HG03025 (cell line): ENCODE measurements around the gene FSTL3.

Experiments
- ATAC-seq: cut with Tn5 transposase; IDR thresholded peaks from one replicate; pipeline ENCODE4 v1.9.1; 2021; ENCODE audit warnings: mild to moderate bottlenecking, moderate library complexity; ENCODE audit not compliant: unreplicated experiment, low FRiP score

The FSTL3 gene

DNA sequence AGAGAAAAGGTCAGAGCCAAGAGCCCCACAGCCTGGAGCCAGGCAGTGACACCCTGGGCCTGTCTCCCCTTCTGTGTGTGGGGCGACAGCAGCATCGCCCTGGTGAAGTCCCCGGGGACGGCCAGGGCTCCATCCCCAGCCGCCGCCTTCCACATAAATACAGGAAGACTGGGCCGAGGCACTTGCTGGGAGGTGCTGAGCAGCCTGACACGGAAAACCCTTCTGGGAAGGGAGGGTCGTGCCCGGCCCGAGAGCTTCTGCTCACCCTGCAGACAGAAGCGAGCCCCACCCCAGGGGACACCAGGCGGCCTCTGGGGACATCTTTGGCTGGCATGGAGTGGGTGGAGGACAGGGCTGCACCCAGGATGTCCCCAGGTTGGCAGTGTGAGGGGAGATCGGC, 31.4 kb upstream of the FSTL3 start:
- ATAC-seq: no peak

DNA sequence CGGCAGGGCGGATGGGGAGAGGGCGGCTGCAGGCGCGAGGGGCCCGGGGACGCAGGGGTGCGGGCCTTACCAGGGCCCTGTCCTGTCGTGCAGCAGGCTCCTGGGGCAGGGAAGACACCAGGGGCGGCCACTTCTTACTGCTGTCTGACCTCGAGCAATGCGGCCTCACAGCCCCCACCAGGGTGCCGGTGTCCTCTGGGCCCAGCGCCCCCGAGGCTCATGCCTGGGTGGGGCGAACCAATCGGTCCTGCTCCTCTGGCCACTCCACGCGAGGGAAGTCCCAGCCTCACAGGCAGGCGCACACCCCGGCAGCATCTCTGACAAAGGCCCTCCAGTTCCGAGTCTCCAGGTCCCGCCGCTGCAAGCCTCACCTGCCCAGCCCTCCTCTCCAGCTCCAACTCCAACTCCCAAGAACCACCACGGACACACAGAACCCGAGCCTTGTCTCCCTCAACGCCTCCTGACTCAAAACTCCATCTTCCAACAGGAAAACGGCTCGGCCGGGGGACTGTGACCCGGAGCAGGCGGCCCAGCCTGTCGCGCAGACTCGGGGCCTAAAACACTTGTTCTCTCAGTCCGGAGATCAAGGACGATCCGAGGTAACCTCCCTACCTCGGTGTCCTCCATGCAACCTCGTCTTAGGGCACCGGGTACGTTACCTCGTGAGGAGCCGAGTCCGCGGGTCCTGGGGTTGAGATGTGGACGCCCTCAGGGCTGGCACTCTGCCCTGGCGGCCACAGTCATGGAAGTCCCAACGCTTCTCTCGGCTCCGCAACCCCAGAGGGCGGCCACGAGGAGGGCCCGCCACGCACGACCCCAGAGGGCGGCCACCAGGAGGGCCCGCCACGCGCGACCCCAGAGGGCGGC, 30.0 kb upstream of the FSTL3 start:
- no peak for ATAC-seq

DNA sequence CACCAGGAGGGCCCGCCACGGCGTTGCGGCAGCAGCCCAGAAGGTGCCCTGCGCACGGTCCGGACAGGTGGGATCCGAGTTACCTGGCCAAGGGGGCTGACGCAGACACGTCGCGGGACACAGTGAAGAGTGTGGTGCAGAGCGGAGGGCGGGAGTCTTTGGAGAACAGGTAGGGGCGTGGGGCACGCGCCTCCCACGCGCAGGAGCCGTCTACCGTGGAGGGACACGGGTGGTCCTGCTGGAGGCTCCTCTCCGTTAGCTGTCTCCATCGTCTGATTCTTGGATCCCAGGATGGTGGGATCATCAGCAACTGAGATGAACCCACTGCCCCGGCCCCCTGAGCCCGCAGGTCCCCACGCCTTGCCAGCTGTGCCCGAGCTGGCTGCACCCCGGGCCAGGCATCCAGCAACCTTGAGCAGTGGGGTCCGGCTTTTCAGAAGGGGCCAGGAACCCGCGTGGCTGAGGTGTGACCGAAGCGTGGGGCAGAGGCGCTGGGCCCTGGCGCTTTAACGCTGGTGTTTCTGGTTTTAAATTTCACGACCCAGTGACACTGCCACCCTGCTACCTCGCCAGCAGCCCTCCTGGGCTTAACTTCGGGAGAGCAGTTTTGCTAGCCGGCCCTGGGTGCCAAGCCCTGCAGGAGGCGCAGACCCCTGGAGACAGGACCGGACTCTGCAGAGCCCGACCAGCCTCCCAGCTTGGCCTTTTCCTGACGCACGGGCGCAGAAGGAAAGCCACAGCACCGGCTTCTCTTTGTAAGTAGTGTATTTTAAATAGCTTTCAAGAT, 29.2 kb upstream of the FSTL3 start:
- ATAC-seq: no peak

DNA sequence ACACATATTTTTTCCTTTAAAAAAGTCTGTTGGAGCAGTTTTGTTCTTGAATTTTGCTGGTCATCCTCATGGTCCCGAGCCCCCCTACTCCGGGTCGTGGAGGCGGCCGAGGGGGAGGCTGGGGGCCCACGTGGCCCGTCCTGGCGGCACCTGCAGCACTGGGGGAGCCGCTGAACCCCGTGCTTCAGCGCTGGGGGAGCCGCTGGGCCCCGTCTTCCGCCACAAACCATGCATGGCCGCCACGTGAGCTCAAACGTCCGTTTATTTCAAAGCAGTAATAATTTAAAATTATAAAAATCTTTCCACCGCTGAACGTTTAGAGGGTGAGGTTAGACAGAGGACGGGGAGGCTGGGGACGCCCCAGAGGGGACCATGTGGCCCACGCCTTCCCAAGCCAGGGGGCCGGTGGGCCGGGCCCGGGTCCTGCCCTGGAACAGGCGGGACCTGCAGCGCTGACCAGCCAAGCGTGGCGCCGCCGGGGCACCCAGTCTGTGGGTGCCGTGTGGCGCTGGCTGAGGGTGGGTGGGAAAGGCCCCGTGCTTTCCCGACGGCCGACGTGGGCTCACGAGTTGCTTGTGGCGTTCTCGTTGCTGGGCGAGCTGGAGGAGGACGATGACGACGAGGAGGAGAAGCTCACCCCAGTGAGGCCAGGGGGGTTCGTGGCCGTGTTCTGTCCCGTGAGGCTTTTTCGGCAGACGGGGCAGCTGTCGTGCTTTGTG, 28.5 kb upstream of the FSTL3 start:
- ATAC-seq: no peak

DNA sequence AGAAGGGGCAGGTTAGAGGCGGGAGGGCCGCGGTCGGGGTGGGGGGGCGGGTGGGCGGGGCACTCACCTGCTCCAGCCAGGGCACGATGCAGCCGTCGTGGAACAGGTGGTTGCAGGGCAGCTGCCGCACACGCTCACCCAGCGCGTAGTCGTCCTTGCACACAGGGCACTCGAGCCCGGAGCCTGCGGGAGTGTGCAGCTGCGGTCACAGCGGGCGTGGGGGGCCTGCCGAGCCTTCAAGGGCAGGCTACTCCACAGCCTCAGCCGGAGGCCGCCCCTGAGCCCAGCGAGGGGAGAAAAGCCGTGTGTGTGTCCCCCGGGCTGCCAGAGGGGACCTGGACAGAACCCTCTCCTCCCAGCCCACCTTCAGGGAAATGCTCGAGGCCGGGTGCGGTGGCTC, 27.9 kb upstream of the FSTL3 start:
- ATAC-seq: no peak

DNA sequence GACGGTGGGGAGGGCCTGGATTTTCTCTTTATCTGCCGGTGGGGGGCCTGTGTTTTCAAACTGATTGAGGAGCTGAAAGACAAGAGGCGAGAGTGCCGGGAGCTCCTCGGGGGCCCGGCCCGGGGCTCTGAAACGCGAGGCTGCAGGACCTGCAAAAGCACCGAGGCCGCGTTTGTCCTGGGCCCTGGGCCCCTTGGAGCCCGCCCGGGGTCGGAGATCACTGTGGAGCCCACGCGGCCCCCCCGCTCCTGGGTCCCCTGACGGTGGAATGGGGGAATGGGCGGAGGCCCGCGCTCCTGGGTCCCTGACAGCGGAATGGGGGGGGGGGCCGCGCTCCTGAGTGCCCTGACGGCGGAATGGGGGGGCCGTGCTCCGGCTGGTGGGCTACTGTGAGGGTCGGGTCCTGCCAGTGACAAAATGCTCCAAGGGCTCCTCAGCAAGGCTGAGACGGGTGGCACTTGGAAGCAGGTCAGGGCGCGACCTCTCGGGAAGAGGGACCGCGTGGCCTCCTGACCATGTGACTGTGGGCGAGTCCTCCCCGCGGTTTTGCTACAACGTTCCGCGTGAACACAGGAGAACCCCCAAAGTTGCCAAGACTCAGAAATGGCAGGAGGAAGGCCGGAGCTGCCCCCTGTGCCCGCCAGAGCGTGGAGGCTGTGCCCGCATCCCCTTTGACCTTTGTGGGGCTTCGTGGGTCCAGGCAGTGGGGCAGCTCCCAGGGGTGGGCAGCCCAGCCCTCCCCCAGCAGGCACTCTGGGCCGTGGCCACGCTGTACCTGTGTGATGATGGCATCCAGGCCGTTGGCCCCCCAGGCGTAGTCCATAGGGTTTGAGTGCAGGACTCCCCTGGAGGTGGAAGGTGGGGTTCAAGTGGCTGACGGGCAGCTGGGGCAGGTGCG, 27.0 kb upstream of the FSTL3 start:
- ATAC-seq: no peak

DNA sequence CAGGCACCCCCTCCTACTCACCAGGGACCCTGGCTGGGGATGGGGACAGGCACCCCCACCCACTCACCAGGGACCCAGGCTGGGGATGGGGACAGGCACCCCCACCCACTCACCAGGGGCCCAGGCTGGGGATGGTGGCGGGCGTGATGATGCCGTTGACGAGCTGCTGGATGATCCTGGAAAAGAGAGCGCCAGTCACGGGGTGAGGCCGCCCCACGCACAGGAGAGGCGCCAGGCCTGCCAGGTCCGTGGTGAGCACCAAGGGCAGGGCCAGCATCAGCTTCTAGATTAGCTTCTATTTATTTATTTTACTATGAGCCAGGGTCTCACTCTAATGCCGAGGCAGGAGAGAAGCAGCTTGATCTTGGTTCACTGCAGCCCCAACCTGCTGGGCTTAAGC, 26.1 kb upstream of the FSTL3 start:
- no peak for ATAC-seq

DNA sequence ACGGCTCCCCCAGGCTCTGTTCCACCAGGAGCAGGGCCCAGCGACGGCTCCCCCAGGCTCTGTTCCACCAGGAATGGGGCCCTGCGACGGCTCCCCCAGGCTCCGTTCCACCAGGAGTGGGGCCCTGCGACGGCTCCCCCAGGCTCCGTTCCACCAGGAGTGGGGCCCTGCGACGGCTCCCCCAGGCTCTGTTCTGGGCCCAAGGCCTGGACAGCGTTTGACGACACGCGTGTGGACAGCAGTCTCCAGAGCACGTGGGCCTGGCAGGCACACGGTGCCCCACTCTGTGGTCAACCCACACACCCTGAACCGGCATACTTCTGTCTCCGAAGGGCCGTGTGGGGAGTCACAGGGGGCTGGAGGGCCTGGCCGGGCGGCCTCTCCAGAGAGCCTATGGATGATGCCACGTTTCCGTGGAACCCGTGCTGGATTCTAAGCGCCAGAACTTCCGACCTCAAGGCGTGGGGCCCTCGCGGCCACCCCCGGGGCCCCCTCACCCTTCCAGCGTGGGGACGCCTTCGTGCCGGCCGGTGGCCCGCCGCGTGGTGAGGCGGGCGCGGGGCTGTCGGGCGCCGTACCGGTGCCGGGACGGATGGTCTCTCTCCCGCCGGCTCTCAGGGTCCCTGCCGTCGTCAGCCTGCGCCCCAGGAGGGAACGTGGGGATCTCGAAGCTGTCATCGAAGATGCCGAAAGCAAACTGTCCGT, 24.9 kb upstream of the FSTL3 start:
- no peak for ATAC-seq

DNA sequence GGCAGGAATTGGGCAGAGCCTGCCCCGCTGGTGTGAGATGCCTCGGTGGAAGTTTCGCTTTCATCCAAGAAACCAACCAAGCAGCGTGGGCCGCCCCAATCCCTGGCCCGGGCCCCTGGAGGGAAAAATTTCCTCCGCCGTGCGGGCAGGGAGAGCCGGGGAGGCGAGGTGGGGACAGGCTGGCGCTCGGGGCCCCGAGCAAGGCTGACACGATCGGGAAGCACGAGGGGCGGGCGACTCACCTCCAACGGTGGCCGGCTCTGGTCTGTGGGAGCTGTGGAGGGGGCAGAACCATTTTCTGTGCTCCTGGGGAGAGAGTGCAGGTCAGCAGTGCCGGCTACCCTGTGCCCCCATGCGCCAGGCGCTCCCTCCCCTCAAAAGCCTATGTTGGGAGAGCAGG, 24.2 kb upstream of the FSTL3 start:
- no peak for ATAC-seq

DNA sequence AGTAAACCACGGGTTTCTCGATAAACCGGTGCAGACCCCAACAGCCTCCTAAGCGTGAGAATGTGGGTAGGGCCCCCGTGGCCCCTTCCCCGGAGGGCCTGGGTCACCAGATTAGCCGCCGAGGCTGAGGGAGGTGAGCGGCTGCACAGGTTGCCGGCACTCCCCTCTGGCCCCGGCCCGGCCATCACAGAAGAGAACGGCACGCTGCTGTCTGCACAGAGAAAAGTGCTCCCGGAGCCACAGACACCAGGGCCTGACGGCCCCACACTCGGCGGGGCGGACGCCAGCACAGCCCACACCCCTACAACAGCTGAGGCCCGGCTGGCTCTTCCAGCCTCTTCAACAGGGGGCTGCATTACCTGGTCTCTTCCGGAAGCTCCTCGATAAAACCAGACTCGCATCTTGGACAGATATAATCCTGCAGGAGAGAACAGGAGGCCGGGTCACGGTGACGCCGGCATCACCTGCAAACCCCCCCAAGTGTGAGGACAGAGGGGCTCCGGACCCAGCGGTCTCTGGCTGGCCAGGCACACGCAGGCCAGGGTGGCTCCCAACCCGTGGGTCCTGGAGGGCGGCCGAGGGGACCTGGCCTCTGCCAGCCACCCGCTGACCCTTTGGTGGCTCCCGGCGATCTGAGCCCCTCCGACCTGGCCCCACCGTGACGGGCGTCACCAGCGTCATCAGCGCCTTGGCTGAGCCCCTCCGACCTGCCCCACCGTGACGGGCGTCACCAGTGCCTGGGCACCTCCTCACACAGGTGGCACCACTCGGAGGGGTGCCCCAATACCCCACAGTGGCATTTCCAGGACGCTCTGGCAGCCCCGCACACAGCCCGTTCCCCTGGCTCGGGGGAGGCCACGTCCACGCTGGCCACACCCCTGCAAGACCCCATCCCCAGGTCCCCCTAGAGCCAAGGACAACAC, 23.5 kb upstream of the FSTL3 start:
- ATAC-seq: no peak

DNA sequence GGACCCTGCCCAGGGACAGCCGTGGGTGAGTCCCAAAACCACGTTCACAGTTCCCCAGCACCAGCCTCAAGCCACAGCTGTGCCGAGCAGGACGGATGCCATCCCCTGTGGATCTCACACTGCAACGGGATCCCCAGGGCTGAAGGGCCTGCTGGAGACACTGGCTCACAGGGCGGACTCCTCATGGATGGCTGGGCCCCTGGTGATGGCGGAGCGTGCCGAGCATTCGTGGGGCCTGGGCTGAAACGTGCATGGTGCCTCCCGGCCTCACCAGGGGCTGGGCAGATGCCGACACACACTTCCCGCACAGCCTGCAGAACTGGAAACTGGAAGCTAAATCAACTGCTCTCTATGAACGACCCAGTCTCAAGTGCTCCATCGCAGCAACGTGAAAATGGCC, 22.8 kb upstream of the FSTL3 start:
- no peak for ATAC-seq

DNA sequence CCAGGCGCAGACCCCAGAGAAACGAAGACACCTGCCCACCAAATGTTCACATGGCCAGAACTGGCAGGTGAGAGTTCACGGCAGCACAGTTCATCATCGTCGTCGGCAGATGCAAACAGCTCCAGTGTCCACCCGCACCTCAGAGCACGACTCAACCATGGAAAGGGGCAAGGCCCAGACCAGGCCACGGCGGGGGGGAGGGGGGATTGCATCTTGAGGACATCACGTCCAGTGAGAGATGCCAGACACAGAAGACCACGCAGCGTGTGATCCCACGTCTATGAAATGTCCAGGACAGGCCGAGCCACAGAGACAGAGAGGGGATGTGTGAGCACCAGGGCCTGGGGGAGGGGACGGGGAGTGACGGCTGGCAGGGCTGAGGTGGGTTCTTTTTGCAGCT, 20.5 kb upstream of the FSTL3 start:
- ATAC-seq: no peak

DNA sequence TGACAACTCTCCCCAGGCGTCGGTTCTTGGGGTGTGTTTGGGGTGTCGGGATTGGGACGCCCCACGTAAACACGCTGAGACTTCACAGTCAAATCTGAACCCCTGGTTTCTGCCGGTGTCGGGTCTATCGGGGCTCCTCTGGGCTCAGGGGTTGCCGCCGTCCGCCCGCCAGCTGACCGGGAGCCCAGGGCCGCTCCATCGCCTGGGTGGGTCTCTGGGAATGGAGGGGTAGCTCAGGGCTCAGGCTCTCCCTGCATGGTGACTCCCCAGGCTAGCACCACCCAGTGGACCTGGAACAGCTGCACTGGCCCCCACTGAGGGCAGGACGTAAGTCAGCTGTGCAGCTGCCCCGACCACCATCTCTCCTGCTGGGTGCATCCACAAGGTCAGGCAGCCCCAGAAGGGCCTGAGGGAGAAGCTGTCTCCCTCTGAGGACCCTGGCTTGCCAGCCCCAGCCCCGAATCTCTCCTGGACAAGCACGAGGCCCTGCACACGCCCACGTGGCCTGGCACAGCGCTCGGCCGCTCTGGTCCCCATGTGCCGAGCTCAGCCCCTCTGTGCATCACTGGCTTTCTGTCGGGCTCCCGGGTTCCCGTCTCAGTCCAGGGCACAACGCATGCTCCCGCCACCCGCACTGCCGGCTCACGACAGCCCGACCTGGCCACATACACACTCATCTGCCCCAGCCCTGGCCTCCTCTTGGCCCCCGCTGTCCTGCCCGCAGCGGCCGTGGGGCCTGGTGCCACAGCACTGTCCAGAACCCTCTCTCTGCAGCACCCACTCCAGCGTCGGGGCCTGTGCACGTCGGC, 19.2 kb upstream of the FSTL3 start:
- ATAC-seq: no peak

DNA sequence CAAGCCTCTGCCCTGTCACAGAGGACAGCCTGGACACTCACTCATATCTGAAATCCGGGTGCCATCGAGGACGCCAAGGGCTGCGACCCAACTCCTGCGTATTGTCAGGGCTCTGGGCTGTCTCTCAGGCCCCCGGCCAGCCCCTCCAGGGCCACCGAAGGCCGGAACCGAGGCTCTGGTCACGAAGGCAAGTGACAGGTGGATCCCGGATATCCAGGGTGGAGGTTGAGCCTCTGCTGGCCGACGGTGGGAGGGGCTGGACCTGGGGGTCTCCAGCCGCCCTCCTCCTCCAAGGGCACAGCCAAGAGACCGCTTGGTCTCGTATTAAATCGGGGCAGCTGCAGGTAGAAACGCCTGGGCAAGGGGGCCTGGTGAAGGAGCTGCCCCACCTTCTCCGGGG, 18.6 kb upstream of the FSTL3 start:
- ATAC-seq: no peak

DNA sequence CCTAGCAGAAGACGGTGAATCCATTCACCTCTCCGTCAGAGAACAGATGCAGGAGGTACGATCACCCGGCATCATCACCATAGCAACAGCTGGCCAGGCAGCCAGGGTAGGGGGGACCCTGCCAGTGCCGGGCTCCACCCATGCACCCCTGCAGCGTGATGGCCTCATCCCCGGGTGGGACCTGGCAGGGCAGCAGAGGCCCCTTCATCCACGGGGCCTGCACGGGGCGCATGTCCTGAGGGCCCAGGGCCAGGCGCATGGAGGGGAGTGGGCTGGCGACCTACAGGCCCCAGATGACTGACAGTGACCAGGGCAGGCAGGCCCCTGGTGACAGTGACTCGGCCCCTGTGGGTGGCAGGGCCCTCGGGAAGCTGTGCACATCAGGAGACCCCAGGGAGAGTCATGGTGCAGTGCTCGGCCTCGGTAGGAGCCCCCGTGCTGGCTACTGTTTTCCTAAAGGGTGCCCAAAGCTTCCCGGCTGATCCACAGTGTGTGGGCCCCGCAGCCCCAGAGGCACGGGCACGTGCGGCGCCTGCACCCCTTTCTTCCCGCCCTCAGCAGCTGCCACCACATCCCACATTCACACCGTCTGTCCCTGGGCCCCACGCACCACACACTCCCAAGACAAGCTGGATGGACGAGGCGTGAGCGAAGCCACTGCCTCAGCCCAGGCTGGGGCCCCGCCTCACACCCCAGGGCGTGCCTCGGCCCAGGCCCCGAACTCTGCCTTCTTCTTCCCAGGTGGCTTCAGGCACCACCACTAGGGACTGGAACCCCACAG, 17.9 kb upstream of the FSTL3 start:
- ATAC-seq: no peak

DNA sequence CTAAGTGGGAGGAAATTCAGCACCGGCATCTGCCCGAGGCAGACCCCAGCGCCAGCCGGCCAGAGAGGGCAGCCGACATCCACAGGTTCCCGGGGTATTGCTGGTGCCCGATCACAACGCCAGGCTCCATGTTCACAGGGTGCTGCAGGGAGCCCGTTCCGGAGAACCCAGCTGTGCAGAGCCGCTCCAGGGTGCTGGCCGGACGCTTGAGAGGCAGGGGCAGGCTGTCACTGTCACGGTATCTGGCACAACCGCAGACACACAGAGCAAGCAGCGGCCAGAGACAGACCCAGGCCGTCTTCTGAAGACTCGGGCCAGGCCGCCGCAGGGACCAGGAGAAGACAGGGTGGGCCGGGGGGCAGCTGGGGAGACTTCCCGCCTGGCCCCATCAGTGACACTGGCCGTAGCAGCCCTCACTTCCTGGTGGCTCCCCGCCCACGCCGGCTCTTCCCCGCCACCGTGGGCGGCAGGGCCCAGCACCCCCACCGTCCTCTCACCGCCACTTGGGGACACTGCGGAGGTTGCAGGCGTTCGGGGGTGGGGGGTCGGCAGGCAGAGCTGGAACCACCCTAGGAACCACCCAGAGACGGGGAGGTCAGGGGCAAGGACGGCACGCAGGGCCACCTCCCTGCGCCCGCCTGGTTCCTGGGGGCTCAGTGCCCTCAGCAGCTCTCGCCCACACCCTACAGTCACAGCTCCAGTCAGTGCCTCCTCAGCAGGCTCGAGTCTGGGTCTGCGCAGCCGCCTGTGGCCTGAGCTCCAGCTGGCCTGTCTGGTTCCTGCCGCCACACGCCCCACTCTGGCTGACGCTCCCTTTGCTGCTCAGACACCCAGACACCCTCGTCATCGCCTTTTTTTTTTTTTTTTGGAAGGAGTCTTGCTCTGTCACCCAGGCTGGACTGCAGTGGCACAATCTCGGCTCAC, 17.0 kb upstream of the FSTL3 start:
- ATAC-seq: no peak
